ENCODE measurements around the gene TSR3.

Gene TSR3

GRCh38 chr16:1308036-1308976, 43.4 kb downstream of the TSR3 start:
- DNase-seq (ENCODE audit: low spot score), result no peak

GRCh38 chr16:1306334-1306733, 45.3 kb downstream of the TSR3 start:
- DNase-seq (ENCODE audit: low spot score), result no peak

GRCh38 chr16:1305823-1306222, 45.9 kb downstream of the TSR3 start:
- no peak for DNase-seq (ENCODE audit: low spot score)

- DNase-seq (ENCODE audit: low spot score), result no peak
Observed at GRCh38 chr16:1301562-1301961, 50.1 kb downstream of the TSR3 start.

GRCh38 chr16:1300664-1301476, 50.8 kb downstream of the TSR3 start:
- DNase-seq (ENCODE audit: low spot score), result no peak

GRCh38 chr16:1299868-1300203, 51.8 kb downstream of the TSR3 start:
- DNase-seq (ENCODE audit: low spot score), result no peak
